T47D (cell line): ENCODE measurements around the gene MBNL2.

Source experiments
- DNase-seq, 2 experiments: peaks; one replicate each; pipeline versions ENCODE4 v3.0.0 to v3.0.0-alpha.2; 2011 to 2012; ENCODE audit warnings: low read depth in 1 of 2, low spot score in 1 of 2
- JUND ChIP-seq: IDR thresholded peaks from 2 replicates; pipeline ENCODE4 v1.6.1; 2012; ENCODE audit warnings: low read depth
- in situ Hi-C: cut with HindIII; loops from 2 replicates; pipeline ENCODE4 v1.10.0; 2016; ENCODE audit warnings: low sequenced_read_pairs, low pct_unique_long_range_greater_than_20kb

The MBNL2 gene

GRCh38 chr13:97241761-97242160 lies 19.6 kb downstream of the MBNL2 start:
- no peak for DNase-seq
- in situ Hi-C loops = no loop called here
- no peak for TF ChIP-seq JUND

- in situ Hi-C loops = no loop called here
- no peak for DNase-seq
- no peak for TF ChIP-seq JUND
Measured at GRCh38 chr13:97242755-97243497, 20.8 kb downstream of the MBNL2 start.

GRCh38 chr13:97243915-97244781 lies 22.0 kb downstream of the MBNL2 start:
- no peak for DNase-seq
- in situ Hi-C loops = no loop called here
- no peak for TF ChIP-seq JUND

- TF ChIP-seq JUND = no peak
- DNase-seq = no peak
- in situ Hi-C loops = no loop called here
Measured at GRCh38 chr13:97245011-97245410, 22.9 kb downstream of the MBNL2 start.

GRCh38 chr13:97246596-97247158 lies 24.5 kb downstream of the MBNL2 start:
- in situ Hi-C loops = no loop called here
- no peak for TF ChIP-seq JUND
- no peak for DNase-seq

- no peak for TF ChIP-seq JUND
- no peak for DNase-seq
- in situ Hi-C loops = no loop called here
Measured at GRCh38 chr13:97248243-97248642, 26.1 kb downstream of the MBNL2 start.

GRCh38 chr13:97249093-97249795 lies 27.1 kb downstream of the MBNL2 start:
- in situ Hi-C loops = no loop called here
- DNase-seq = no peak
- no peak for TF ChIP-seq JUND

GRCh38 chr13:97249796-97250495 lies 27.8 kb downstream of the MBNL2 start:
- no peak for DNase-seq
- in situ Hi-C loops = no loop called here
- no peak for TF ChIP-seq JUND

GRCh38 chr13:97250560-97250959 lies 28.4 kb downstream of the MBNL2 start:
- in situ Hi-C loops = no loop called here
- no peak for DNase-seq
- TF ChIP-seq JUND = no peak

GRCh38 chr13:97252735-97253134 lies 30.6 kb downstream of the MBNL2 start:
- TF ChIP-seq JUND = no peak
- in situ Hi-C loops = no loop called here

GRCh38 chr13:97253581-97254293 lies 31.6 kb downstream of the MBNL2 start:
- no peak for DNase-seq
- no peak for TF ChIP-seq JUND
- in situ Hi-C loops = no loop called here

More at GRCh38 chr13:97252735-97253134, 30.6 kb downstream of the MBNL2 start:
- DNase-seq = no peak
